HG03039 (cell line): ENCODE measurements around the gene SLC35E1.
"Not testable (repeated sequence)": the region's sequence is repeated elsewhere in the genome, so short reads cannot be mapped to it uniquely, and the experiment has no call there.

Experiments
- ATAC-seq: cut with Tn5 transposase; IDR thresholded peaks from one replicate; pipeline ENCODE4 v1.9.1; 2021; ENCODE audit warnings: mild to moderate bottlenecking, moderate library complexity; ENCODE audit not compliant: unreplicated experiment

Gene SLC35E1

DNA sequence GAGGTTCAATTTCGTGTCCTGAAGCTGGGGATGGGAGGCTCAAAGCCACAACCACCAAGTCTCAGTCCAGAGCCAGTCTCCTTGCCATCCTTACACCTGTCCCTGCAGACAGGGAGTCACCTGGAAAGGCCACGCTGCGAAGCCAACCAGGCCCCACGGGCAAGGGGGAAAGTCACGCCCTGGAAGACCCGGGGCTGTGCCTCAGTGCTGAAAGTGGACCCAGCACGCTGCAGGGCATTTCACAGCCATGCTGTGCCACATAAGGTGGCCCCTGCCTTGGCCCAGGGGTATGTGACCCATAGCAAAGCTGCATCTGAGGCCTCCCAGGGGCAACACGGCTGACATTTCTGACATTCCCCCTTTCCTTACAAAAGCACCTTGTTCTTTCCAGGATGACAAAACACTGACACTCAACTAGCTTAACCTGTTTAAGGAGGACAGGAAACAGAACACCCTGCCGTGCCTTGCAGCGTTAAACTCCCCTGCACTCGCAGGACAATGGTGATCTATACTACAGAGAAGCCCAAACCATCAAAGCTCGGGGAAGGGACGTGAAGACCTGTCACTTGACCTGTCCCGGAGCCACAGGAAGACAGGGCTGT is 44.8 kb downstream of the SLC35E1 start:
- no peak for ATAC-seq

DNA sequence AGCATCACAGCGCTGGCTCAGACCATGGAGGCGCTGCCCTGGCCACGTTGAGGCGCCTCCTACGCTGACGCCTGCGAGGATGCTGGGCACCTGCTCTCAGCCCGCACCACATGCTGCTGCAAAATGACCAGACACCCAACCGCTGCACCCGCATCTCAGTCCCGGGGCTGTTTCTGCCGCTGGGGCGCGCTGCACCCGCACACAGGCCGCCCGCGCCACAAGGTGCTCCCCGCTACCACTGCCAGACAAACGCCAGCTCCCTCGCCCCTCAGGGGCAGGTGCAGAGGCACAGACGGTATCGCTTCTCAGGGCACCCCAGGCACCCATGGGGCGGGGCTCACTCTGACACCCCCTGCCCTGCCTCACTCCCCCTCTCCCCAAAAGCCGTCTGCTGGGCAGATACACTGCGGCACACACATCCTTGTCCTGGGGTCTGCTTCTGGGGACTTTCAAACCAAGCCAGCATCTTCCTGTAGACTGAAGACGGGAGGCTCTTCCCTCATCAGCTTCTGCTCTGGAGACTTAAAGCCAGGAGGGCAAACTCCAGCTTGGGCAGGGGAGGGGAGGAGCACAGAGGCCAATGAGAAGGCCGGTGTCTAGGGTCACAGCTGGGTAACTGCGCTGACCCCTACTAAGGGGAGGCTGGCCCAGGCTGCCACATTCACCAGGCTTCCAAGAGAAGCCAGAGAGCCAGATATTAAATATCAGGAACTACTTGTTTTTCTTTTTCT is 46.3 kb downstream of the SLC35E1 start:
- ATAC-seq = no peak

DNA sequence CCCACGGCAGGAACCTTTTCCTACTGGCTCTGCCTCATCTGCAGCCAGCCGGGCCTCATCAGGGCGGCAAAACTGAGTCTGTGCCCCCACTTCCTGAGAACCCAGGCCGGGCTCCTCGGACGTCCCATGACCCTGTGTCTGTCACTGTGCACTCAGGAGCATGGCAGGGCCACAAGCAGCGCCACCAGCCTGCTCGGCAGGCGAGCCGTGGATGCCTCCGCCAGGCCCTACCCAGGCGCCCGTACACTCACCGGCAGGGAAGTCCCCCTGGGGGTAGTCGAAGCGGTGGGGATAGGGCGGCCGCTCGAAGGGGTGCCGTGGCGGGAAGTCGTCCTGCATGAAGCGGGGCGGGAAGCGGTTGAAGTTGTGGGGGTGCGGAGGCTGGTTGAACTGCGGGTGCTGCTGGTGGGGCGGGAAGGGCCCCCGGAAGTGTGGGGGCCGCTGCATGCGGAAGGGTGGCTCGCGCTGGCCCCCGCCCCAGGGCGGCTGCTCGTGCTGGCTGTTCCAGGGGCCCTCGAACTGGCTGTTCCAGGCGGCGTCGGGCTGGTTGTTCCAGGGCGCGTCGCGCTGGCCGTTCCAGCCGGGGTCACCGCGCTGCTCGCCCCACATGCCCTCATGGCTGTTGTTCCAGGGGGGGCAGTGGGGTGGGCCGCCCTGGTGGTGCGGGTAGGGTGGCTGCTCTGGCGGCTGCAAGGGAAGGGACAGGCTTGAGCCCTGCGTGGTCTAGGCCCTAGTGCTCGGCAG is 47.1 kb downstream of the SLC35E1 start:
- no peak for ATAC-seq

DNA sequence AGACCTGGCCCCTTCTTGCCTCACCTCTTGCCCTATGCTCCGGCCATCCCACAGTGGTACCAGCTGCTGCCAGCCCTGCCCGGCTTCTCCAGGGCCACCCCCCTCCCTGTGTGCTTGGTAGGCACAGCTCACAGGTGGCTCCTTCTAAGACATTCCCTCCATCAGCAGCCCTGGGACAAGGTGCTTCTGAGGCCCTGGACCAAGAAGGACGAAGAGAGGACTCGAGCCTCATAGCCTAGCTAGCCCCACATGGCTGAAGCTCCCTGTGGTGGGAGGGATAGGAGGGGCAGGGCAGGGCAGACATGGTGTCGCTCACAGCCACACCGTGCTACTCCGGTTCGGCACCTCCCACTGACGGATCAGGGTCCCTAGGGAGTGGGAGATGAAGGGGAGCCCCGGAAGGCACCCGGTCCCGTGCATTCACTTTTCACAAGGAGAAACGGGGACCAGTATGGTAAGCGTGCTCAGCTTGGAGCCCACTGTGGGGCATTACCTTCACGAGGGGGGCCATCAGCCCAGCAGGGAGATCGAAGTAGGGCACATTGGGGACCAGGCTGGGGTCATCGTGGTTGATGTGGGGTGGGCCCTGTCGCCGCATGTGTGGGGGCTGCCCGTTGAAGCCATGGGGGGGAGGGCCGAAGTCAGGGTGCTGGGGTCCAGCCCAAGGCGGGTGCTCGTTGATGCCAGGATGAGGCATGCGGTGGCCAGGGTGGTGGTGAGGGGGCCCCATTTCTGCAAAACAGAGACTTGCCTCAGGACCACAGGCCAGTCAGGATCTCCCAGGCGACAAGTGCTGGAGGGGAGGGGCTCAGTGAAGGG is 49.4 kb downstream of the SLC35E1 start:
- ATAC-seq = no peak

DNA sequence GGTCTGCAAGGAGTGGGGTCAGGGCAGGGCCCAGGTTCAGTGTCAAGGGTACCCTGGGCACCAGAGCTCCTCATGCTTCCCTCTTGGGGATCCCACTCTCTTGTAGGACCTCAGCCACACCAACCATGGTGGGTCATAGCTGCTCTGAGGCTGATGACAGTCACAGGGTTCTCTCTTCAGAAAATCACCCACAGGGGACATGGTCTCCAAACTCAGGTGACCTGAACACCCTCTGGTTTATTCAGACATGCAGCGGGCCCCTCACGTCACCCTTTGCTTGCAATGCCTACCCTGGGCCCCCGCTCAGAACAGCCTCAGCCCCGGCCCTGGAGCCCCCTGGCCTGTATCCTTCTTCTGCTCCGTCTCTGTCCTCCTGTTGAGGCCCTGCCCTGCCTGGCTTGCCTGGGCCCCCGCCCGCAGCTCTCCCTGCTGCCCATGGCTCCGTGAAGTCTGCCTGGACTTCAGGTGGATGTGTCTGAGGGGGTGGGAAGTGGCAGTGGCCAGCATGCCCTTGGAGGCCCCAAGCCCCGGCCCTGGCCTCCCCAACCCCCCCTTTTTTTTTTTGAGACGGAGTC is 50.4 kb downstream of the SLC35E1 start:
- no peak for ATAC-seq

DNA sequence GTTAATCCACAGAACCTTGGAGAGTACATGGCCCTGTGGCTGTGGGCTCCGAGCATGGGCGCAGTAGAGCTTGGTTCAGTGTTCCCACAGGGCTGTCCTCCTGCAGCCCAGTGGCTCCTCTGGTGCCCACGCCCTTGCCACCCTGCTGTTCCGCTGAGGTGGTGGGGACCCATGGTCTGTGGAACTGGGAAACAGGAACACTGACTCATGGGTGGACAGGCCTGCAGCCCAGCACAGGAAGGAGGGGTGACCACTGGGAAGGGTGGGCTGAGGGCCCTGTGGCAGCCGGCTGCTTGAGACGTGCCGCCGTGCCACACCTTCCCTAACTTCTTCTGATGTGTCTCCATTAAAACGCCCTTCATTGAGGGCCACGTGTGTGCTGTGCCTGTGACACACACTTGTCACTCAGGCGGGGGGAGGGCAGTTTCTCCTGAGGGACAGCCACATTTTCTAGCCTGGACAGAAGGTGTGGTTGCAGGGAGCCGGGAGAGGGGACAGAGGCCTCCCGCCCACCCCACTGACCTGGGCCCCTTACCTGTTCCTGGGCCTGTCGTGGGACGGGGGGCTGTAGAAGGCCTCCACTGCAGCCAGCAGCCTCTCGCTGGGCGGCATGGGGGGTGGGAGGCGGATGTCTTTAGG is 51.1 kb downstream of the SLC35E1 start:
- no peak for ATAC-seq

DNA sequence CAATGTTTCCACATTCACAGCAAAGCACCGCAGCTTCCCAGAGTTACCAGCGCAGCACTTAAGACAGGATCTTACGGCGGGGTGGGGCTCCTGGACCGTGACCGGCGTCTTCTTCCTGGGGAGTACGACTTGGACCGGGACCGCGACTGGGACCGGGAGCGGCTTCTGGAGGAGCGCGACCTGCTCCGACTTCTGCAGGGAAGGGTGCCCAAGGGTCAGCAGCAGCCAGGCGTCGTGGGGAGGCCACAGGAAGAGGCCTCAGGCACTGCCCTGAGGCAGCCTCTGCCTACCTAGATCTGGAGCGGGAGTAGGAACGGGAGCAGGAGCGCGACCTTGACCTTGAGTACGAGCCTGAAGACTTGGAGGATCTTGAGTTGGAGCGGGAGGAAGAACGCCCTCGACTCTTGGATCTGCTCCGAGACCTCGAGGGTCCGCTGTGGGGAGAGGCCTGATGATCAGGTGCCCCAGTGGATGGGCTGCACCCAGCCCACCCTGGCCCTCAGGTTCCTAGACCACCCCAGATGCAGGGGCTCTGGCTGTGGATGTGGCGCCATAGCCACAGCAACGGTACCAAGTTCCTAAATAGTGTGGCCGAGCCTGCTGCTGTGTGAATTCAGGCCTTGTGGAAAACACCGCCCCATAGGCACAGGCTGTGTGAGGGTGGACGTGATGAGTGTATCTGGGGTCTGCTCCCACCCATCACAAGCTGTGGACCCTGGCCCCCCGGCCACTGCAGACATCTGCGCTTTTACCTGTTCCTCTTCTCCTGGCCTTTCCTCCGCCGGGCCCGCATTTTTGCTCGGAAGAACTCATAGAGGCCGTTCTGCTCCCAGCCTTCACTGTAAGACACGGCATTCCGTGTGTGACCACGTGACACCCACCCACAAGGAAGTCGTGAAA is 51.9 kb downstream of the SLC35E1 start:
- no peak for ATAC-seq

DNA sequence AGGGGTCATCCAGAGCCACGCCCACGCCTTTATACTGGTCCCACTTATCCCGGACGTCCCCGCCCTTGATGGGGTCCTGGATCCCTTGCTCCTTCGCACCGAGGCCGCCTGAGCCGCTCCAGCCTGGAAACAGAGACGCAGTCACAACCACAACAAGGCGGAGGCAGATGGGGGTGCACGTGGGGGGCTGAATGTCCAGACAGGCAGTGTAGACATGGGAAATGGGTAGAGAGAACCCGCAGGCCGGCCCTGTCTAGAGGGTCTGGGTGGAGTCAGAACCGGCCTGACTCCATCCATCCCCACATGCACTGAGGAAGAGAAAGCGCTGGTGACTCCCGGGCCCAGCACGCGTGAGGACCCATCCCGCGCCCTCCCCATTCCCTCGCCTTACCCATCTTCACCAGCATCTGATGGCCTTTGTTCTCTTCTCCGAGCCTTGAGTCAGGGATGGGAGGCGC is 53.0 kb downstream of the SLC35E1 start:
- ATAC-seq = no peak

DNA sequence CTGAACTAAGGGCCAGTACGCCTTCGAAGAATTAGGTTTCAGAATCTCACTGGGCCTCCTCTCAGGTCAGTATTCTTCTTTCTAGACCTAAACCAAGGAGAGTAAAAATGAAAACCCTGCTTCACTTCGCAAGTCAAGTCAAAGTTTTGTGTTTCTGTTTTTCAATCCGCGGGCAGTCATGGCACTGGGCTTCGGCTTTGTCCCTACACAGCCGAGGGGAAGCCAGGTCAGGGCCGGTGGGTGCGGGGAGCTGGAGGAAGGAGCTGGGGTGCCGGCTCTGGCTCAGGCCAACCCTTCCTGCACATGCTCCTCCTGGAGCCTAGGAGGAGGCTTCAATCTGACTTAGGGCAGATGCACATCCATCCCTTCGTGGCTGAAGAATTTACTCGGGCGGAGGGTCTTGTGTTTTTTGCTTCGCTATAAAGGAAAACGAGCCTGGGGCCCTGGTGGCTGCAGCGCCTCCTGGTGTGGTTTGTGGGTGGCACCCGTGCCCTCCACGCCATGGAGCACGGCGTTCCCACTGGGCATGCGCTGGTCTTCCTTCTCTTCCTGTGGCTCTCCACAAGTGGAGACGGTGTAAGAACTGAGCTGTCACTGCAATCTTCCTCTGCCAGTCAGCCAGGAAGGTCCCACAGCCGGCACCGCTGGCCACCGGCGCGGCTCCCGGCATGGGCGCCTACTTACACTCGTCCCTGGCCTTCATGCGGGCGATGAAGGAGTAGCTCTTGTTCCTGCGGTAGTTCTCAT is 53.6 kb downstream of the SLC35E1 start:
- no peak for ATAC-seq

DNA sequence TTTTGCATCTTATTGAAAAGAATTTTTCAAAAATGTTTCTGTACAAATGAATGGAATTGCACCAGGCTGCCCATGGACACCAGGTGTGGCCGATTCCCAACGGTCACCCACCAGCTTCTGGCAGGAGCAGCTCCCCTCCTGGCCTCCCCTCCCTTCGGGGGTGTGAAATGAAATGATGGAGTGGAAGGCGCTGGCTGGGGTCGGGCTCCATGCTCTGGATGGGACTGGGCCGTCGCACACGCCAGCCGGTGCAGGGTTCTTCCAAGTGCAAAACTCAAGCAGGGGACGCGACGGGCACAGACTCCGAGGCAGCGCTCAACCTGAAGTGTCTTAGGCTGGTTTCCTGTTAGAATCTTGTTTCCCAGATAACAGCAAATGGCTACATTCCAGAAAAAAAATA is 54.2 kb downstream of the SLC35E1 start:
- no peak for ATAC-seq

DNA sequence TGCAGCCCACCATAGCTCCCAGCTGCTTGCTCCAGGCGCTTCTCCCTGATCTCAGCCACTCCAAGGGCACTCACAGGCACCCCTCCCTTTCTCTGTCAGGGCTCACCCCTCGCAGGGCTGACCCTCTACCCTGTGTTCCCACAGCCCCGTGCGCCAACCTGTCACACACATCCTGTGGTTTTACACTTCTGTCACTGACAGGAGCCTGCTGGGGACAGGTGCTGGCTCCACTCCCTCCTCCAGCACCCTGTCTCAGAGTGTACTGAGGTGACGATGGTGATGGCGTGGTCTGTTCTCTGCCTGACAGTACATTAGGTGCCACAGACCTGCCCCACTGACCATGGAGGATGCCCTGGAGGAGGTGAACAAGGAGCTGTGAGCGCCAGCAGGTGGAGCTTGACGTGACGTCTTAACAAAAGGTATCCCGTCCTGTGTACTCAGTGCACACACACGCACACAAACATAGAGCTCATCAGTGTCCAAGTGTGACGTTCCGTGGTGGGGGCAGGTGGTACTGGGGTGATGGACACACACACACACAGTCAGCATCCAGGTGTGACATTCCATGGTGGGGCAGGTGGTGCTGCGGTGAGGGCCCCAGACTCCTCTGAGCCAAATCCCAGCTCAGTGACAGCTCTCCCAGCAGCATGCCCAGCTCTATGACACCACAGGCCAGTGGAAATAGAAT is 55.1 kb downstream of the SLC35E1 start:
- ATAC-seq = no peak

DNA sequence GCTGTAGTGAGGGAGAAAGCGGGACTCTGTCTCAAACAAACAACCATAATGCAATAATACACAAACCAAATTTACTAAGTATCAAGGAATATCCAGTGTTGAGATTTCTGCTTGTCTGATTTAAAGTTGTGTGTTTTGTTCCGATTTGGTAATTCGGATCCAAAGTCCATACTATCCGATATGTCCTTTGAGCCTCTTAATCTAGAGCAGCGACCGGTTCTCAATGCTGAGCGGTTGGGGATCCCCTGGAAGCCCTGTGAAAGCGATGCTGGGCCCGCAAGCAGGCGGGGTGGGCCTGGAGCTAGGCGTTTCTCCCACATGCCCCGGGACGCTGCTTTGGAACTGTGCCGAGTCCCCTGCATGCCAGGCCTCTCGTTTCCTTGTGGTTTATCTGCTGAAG is 55.8 kb downstream of the SLC35E1 start:
- no peak for ATAC-seq

DNA sequence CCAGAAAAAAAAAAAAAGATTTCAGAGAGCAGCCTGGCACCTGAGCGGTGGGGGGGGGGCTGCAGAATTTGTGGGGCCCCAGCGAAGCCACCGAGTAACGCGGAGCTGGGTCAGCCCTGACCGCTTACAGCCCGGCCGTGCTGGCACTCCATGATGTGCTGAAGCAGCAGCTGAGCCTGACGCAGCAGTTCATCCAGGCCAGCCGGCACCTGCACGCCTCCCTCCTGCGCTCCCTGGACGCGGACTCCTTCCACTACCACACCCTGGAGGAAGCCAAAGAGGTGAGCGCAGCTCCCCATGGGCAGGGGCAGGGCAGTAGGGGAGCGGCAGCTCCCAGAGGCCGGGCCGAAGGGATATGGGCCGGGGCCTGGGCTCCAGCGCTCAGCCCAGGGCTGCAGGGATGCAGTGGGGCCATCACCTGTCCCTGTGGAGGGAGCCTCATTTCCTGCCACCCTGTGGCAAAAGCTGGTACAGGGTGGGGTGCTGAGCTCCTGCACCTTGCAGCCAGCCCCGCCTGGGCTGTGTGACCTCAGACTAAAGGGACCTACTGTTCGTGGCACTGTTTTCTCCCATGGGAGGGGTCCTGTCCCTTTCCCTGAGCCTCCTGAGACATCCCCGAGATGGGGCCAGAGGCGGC is 57.7 kb downstream of the SLC35E1 start:
- no peak for ATAC-seq

DNA sequence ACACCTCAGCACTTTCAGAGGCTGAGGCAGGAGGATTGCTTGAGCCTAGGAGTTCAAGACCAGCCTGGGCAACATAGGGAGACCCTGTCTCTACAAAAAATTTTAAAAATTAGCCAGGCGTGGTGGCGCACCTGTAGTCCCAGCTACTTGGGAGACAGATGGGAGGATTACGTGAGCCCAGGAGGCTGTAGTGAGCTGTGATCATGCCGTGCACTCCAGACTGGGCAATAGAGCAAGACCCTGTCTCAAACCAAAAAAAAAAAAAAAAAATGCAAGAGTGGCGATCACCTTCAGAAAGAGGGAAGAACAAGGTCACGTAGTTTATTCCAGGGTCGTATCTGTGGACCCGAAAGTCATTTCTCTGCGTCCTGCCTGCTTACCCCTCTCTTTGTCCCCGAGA is 59.6 kb downstream of the SLC35E1 start:
- not testable (repeated sequence) for ATAC-seq

DNA sequence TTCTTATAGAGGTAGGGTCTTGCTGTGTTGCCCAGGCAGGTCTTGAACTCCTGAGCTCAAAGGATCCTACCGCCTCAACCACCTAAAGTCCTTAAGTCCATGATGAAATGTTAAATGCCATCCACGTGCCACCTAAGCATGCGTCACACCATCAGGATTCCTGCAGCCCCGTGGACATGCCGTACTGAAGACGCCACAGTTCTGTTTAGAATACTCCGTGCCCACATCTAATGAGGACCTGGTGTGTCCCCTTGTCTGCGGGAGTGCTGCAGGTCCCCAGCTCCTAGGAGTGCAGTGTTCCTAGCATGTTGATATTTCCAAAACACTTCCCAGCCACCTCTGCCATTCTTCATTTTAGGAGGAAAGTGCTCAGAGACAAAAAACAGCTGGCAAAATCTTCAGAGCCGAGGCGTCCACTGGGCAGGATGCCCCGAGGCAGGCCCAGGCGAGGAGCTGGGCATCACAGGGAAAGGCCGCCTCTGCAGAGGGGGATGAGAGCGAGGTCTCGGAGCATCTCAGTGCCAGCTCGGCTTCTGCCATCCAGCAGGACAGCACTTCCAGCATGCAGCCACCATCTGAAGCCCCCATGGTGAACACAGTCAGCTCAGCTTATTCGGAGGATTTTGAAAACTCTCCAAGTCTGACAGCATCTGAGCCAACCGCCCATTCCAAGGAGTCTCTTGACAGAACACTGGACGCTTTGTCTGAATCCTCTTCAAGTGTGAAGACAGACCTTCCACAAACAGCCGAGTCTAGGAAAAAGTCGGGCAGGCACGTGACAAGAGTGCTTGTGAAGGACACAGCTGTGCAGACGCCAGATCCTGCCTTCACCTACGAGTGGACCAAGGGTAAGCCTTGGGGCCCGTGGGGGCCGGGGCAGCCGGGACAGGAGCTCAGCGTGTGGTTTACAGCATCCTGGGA is 62.8 kb downstream of the SLC35E1 start:
- no peak for ATAC-seq

DNA sequence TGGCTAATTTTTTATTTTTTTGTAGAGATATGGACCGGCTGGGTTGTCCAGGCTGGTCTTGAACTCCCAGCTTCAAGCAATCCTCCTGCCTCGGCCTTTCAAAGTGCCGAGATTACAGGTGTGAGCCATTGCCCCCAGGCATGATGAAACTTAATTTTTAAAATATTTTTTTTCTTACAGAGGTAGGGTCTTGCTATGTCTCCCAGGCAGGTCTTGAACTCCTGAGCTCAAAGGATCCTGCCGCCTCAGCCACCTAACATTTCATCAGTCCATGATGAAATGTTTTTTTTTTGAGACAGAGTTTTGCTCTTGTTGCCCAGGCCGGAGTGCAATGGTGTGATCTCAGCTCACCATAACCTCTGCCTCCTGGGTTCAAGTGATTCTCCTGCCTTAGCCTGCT is 63.7 kb downstream of the SLC35E1 start:
- ATAC-seq = no peak

DNA sequence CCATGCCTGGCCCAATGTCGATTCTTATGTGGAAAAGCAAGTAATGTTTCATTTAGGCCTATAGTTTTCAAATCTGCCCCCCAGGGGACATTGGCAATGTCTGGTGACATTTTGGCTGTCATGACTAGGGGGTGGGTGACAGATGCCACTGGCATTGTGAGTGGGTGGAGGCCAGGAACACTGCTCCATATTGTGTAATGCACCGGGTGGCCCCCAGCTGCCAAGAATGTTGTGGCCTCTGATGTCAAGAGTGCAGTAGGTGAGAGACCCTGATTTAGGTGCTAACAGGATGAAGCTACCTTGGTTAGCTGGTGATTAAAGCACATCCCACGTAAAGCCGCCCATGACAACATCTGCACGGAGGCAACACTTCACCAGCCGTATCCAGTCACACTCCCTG is 65.3 kb downstream of the SLC35E1 start:
- no peak for ATAC-seq
